Activated naive CD4-positive, alpha-beta T cell treated with anti-CD3 and anti-CD28 coated beads, Interleukin-2, amount 50 U/mL, for 16 hours (primary cell): ENCODE results near the gene CRY1.
"Not testable (repeated sequence)": the region's sequence is repeated elsewhere in the genome, so short reads cannot be mapped to it uniquely, and the experiment has no call there.

Experiments used
- DNase-seq: peaks from one replicate; pipeline ENCODE4 v3.0.0-alpha.2; 2020

The CRY1 gene

GRCh38 chr12:107107381-107107780 lies 14.0 kb upstream of the CRY1 start:
- DNase-seq: no peak

GRCh38 chr12:107106241-107107025 lies 13.1 kb upstream of the CRY1 start:
- no peak for DNase-seq

- DNase-seq: no peak
These were observed 12.0 kb upstream of the CRY1 start for GRCh38 chr12:107105410-107105703.

- DNase-seq: no peak
These were observed 10.2 kb upstream of the CRY1 start for GRCh38 chr12:107103516-107103915.

GRCh38 chr12:107103097-107103496 lies 9.7 kb upstream of the CRY1 start:
- DNase-seq: no peak

- no peak for DNase-seq
These were observed 8.9 kb upstream of the CRY1 start for GRCh38 chr12:107102294-107102693.

GRCh38 chr12:107101651-107102050 lies 8.3 kb upstream of the CRY1 start:
- DNase-seq: no peak

GRCh38 chr12:107099917-107100316 lies 6.6 kb upstream of the CRY1 start:
- DNase-seq: no peak

- no peak for DNase-seq
These were observed 3.2 kb upstream of the CRY1 start for GRCh38 chr12:107096571-107096970.

GRCh38 chr12:107094183-107094448 lies 767 bp upstream of the CRY1 start:
- DNase-seq: no peak

GRCh38 chr12:107092669-107093416 lies 506 bp downstream of the CRY1 start:
- DNase-seq: peak; percentile 78

GRCh38 chr12:107091989-107092641 lies 1.2 kb downstream of the CRY1 start:
- no peak for DNase-seq

- DNase-seq: no peak
These were observed 2.0 kb downstream of the CRY1 start for GRCh38 chr12:107091381-107091780.

- DNase-seq: no peak
These were observed 2.6 kb downstream of the CRY1 start for GRCh38 chr12:107090711-107091110.

- DNase-seq: no peak
These were observed 4.4 kb downstream of the CRY1 start for GRCh38 chr12:107088912-107089311.

GRCh38 chr12:107086314-107086713 lies 7.0 kb downstream of the CRY1 start:
- DNase-seq: no peak

- no peak for DNase-seq
These were observed 11.6 kb downstream of the CRY1 start for GRCh38 chr12:107081778-107082177.

GRCh38 chr12:107080299-107080698 lies 13.1 kb downstream of the CRY1 start:
- DNase-seq: no peak

GRCh38 chr12:107079172-107080011 lies 14.0 kb downstream of the CRY1 start:
- DNase-seq: no peak

- DNase-seq: not testable (repeated sequence)
These were observed 20.1 kb downstream of the CRY1 start for GRCh38 chr12:107073266-107073665.

GRCh38 chr12:107066691-107067090 lies 26.7 kb downstream of the CRY1 start:
- DNase-seq: no peak

GRCh38 chr12:107064687-107065086 lies 28.7 kb downstream of the CRY1 start:
- no peak for DNase-seq

GRCh38 chr12:107064243-107064642 lies 29.1 kb downstream of the CRY1 start:
- no peak for DNase-seq
